GM19043 (cell line): ENCODE data around the gene EFR3B.

Source experiments
- ATAC-seq: cut with Tn5 transposase; IDR thresholded peaks from one replicate; pipeline ENCODE4 v1.9.1; 2021; ENCODE audit warnings: low read depth; ENCODE audit not compliant: unreplicated experiment

The EFR3B gene

GRCh38 chr2:25034081-25034480 is 7.8 kb upstream of the EFR3B start:
- ATAC-seq, result no peak

GRCh38 chr2:25035537-25036220 is 6.2 kb upstream of the EFR3B start:
- no peak for ATAC-seq

GRCh38 chr2:25036221-25036559 is 5.7 kb upstream of the EFR3B start:
- ATAC-seq, result no peak

GRCh38 chr2:25039126-25039525 is 2.8 kb upstream of the EFR3B start:
- no peak for ATAC-seq

- ATAC-seq, result peak; percentile 23
These were observed 459 bp upstream of the EFR3B start for GRCh38 chr2:25041307-25041927.

- no peak for ATAC-seq
These were observed 705 bp downstream of the EFR3B start for GRCh38 chr2:25042321-25043240.

GRCh38 chr2:25043241-25043867 is 1.5 kb downstream of the EFR3B start:
- ATAC-seq, result no peak

GRCh38 chr2:25044011-25044410 is 2.1 kb downstream of the EFR3B start:
- ATAC-seq, result no peak

GRCh38 chr2:25044990-25045389 is 3.1 kb downstream of the EFR3B start:
- no peak for ATAC-seq

- ATAC-seq, result no peak
These were observed 7.5 kb downstream of the EFR3B start for GRCh38 chr2:25049422-25049821.

GRCh38 chr2:25050128-25050527 is 8.3 kb downstream of the EFR3B start:
- no peak for ATAC-seq

GRCh38 chr2:25053041-25053440 is 11.2 kb downstream of the EFR3B start:
- ATAC-seq, result no peak

- ATAC-seq, result no peak
These were observed 12.8 kb downstream of the EFR3B start for GRCh38 chr2:25054720-25055119.

GRCh38 chr2:25055376-25055920 is 13.6 kb downstream of the EFR3B start:
- ATAC-seq, result no peak

- ATAC-seq, result no peak
These were observed 14.4 kb downstream of the EFR3B start for GRCh38 chr2:25056098-25056821.

- ATAC-seq, result no peak
These were observed 20.6 kb downstream of the EFR3B start for GRCh38 chr2:25062511-25062917.

- no peak for ATAC-seq
These were observed 22.2 kb downstream of the EFR3B start for GRCh38 chr2:25063876-25064660.

- ATAC-seq, result no peak
These were observed 23.9 kb downstream of the EFR3B start for GRCh38 chr2:25065768-25066167.

GRCh38 chr2:25066455-25066854 is 24.6 kb downstream of the EFR3B start:
- no peak for ATAC-seq
